Dermis microvascular lymphatic vessel endothelial cell (primary cell): ENCODE data around the gene AFF3. TPM values are rescaled to one million over a fixed set of nuclear protein-coding genes. Genes with fewer than 3 reads are reported as not detected.

Experiments
- DNase-seq, 2 donors: peaks; one replicate each; pipeline versions ENCODE4 v3.0.0 to v3.0.0-alpha.2; 2010; ENCODE audit warnings: low read depth in 2 of 2
- total RNA-seq: library from RNA; depleted of rRNA; stranded (reverse); fragments of >200 nt; gene quantifications from 2 replicates; pipeline ENCODE4 v1.2.1, GENCODE V29; 2014

Gene AFF3
- total RNA-seq, 1 donor from 2014 or later = under 0.01 TPM

- DNase-seq = no peak
Measured at GRCh38 chr2:99883358-99883757, 259.0 kb downstream of the AFF3 start.

GRCh38 chr2:99881901-99882591, 260.3 kb downstream of the AFF3 start:
- DNase-seq = peak; percentile 59 to 80

- DNase-seq = no peak
Measured at GRCh38 chr2:99880964-99881294, 261.5 kb downstream of the AFF3 start.

GRCh38 chr2:99880148-99880963, 262.0 kb downstream of the AFF3 start:
- peak in 1 of 2 donors; percentile 93 for DNase-seq

- peak in 1 of 2 donors; percentile 78 for DNase-seq
Measured at GRCh38 chr2:99879481-99879880, 262.9 kb downstream of the AFF3 start.

GRCh38 chr2:99878581-99879350, 263.6 kb downstream of the AFF3 start:
- peak; percentile 72 to 82 for DNase-seq

- no peak for DNase-seq
Measured at GRCh38 chr2:99877963-99878362, 264.4 kb downstream of the AFF3 start.

- no peak for DNase-seq
Measured at GRCh38 chr2:99876956-99877355, 265.4 kb downstream of the AFF3 start.

- no peak for DNase-seq
Measured at GRCh38 chr2:99875627-99876201, 266.7 kb downstream of the AFF3 start.

GRCh38 chr2:99868260-99868659, 274.1 kb downstream of the AFF3 start:
- no peak for DNase-seq

GRCh38 chr2:99867770-99868169, 274.6 kb downstream of the AFF3 start:
- peak; percentile 38 to 71 for DNase-seq

- DNase-seq = no peak
Measured at GRCh38 chr2:99865818-99866676, 276.3 kb downstream of the AFF3 start.

GRCh38 chr2:99864561-99865553, 277.5 kb downstream of the AFF3 start:
- peak; percentile 24 to 60 for DNase-seq

- DNase-seq = no peak
Measured at GRCh38 chr2:99863903-99864270, 278.5 kb downstream of the AFF3 start.

GRCh38 chr2:99863236-99863902, 279.0 kb downstream of the AFF3 start:
- DNase-seq = no peak

GRCh38 chr2:99862566-99862965, 279.8 kb downstream of the AFF3 start:
- DNase-seq = no peak

- peak in 1 of 2 donors; percentile 45 for DNase-seq
Measured at GRCh38 chr2:99861376-99861760, 281.0 kb downstream of the AFF3 start.

GRCh38 chr2:99860720-99861375, 281.5 kb downstream of the AFF3 start:
- DNase-seq = no peak
